ENCODE results near the gene LMCD1.

LMCD1 gene

GRCh38 chr3:8548502-8549275, 47.1 kb downstream of the LMCD1 start:
- Histone ChIP-seq H3K27ac (ENCODE audit: low read depth, low read length) (no peak overlapping the region), H4K20me1 (ENCODE audit: low read depth, low read length) (no peaks in the 10 kb centered on the region), H3K27me3 (ENCODE audit: low read length) (no peaks in the 10 kb centered on the region), H3K9me3 (ENCODE audit: insufficient read depth, low read length) (no peaks in the 10 kb centered on the region), H3K36me3 (ENCODE audit: low read length) (no peaks in the 10 kb centered on the region), H3K4me2 (ENCODE audit: low read depth, low read length, poor library complexity, severe bottlenecking) (no peak overlapping the region), H3K9ac (ENCODE audit: low read length) (no peak overlapping the region), H3K9me2 (replicated peaks; ENCODE audit: insufficient read depth, low read length) (no peaks in the 10 kb centered on the region), H2AFZ (ENCODE audit: low read depth, low read length, severe bottlenecking) (no peak overlapping the region), H3K4me3 (ENCODE audit: insufficient read depth, low read length, poor library complexity, severe bottlenecking) (no peak overlapping the region), H3K79me2 (ENCODE audit: insufficient read depth, low read length) (no peaks in the 10 kb centered on the region), H3F3A (ENCODE audit: insufficient read depth) (no peaks in the 10 kb centered on the region)
- TF ChIP-seq CTCF (IDR thresholded peaks at IDR 0.05; ENCODE audit: insufficient read depth, low read length, poor library complexity, severe bottlenecking) (no peak), EZH2phosphoT487 (conservative IDR thresholded peaks at IDR 0.05; ENCODE audit: low read length) (no peak)

DNA sequence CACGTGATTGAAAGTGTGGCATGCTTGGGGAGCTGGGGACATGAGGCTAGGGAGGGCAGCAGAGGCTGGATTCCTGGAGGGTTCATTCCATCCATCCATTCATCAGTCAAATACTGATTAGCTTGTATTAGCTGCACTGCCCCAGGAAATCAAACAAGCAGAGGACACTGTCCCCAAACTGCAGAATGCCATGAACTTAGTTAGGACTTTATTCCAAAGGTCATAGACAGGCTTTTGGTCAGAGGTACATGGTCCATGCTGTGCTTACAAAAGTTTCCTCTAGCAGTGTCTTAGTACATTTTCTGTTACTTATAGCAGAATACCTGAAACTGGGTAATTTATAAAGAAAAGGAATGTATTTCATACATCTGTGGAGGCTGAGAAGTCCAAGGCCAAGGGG, 47.7 kb downstream of the LMCD1 start:
- H3K4me3 ChIP-seq (ENCODE audit: insufficient read depth, low read length, poor library complexity, severe bottlenecking), result no peak overlapping the region
- no peak overlapping the region for H3K9ac ChIP-seq (ENCODE audit: low read length)
- no peak overlapping the region for H3K4me2 ChIP-seq (ENCODE audit: low read depth, low read length, poor library complexity, severe bottlenecking)
- no peaks in the 10 kb centered on the region for H3K79me2 ChIP-seq (ENCODE audit: insufficient read depth, low read length)
- no peak overlapping the region for H3K27ac ChIP-seq (ENCODE audit: low read depth, low read length)
- TF ChIP-seq CTCF (IDR thresholded peaks at IDR 0.05; ENCODE audit: insufficient read depth, low read length, poor library complexity, severe bottlenecking), result no peak
- TF ChIP-seq EZH2phosphoT487 (conservative IDR thresholded peaks at IDR 0.05; ENCODE audit: low read length), result no peak
- H3K9me3 ChIP-seq (ENCODE audit: insufficient read depth, low read length), result no peaks in the 10 kb centered on the region
- no peaks in the 10 kb centered on the region for H3K27me3 ChIP-seq (ENCODE audit: low read length)
- H2AFZ ChIP-seq (ENCODE audit: low read depth, low read length, severe bottlenecking), result no peak overlapping the region
- H3K36me3 ChIP-seq (ENCODE audit: low read length), result no peaks in the 10 kb centered on the region
- no peaks in the 10 kb centered on the region for H3F3A ChIP-seq (ENCODE audit: insufficient read depth)
- H3K9me2 ChIP-seq (replicated peaks; ENCODE audit: insufficient read depth, low read length), result no peaks in the 10 kb centered on the region
- no peaks in the 10 kb centered on the region for H4K20me1 ChIP-seq (ENCODE audit: low read depth, low read length)

- no peaks in the 10 kb centered on the region for H3K9me3 ChIP-seq (ENCODE audit: insufficient read depth, low read length)
- no peak overlapping the region for H3K4me3 ChIP-seq (ENCODE audit: insufficient read depth, low read length, poor library complexity, severe bottlenecking)
- H3K9me2 ChIP-seq (replicated peaks; ENCODE audit: insufficient read depth, low read length), result no peaks in the 10 kb centered on the region
- no peaks in the 10 kb centered on the region for H3K36me3 ChIP-seq (ENCODE audit: low read length)
- no peaks in the 10 kb centered on the region for H4K20me1 ChIP-seq (ENCODE audit: low read depth, low read length)
- no peak overlapping the region for H3K27ac ChIP-seq (ENCODE audit: low read depth, low read length)
- H2AFZ ChIP-seq (ENCODE audit: low read depth, low read length, severe bottlenecking), result no peak overlapping the region
- H3K79me2 ChIP-seq (ENCODE audit: insufficient read depth, low read length), result no peaks in the 10 kb centered on the region
- H3K9ac ChIP-seq (ENCODE audit: low read length), result no peak overlapping the region
- no peaks in the 10 kb centered on the region for H3K27me3 ChIP-seq (ENCODE audit: low read length)
- no peak overlapping the region for H3K4me2 ChIP-seq (ENCODE audit: low read depth, low read length, poor library complexity, severe bottlenecking)
- TF ChIP-seq EZH2phosphoT487 (conservative IDR thresholded peaks at IDR 0.05; ENCODE audit: low read length) (no peak), CTCF (IDR thresholded peaks at IDR 0.05; ENCODE audit: insufficient read depth, low read length, poor library complexity, severe bottlenecking) (no peak)
- H3F3A ChIP-seq (ENCODE audit: insufficient read depth), result no peaks in the 10 kb centered on the region
These were observed 49.0 kb downstream of the LMCD1 start for GRCh38 chr3:8550611-8551010.
